GM12891 (cell line): ENCODE results near the gene EVC.

Source experiments
- PAX5 ChIP-seq: IDR thresholded peaks from 2 replicates; pipeline ENCODE4 v1.6.1; 2011; ENCODE audit warnings: low read length, moderate library complexity, mild to moderate bottlenecking; ENCODE audit not compliant: insufficient read depth, severe bottlenecking
- POLR2A ChIP-seq: IDR thresholded peaks from 2 replicates; pipeline ENCODE4 v1.6.1; 2011; ENCODE audit warnings: low read depth, low read length, control low read depth
- POLR2AphosphoS5 ChIP-seq: IDR thresholded peaks from 2 replicates; pipeline ENCODE4 v1.6.1; 2011; ENCODE audit warnings: low read depth, low read length, control low read depth
- SPI1 ChIP-seq: IDR thresholded peaks from 2 replicates; pipeline ENCODE4 v1.6.1; 2011; ENCODE audit warnings: low read depth, low read length, control low read depth
- TAF1 ChIP-seq: IDR thresholded peaks from 2 replicates; pipeline ENCODE4 v1.6.1; 2011; ENCODE audit warnings: low read depth, low read length, control low read depth

DNA sequence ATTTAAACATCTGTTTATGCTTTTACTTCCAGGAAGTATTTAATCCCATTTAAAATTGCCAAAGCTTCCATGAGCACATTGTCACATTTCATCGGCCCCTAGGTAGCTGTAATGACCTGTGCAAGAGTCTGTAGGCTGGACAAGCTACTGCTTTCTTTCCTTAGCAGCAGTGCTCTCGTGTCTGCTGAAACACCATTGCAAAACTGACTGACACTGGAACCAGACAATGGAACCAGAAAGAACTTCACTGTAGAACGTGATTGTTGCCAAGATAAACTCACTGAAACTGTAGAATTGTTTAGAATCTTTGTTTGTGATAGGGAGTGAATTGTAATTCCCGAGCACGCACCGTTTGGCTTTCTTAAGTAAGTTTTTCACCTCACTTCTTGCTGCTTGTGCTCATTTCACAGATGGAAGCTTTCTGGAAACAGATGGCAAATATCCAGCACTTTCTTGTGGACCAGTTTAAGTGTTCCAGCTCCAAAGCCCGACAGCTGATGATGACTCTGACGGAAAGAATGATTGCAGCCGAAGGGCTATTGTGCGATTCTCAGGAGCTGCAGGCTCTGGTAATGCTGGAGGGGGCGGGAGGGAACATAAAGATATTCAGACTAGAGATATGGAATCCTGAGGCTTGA is 36.9 kb downstream of the EVC start:
- no peak for TF ChIP-seq POLR2AphosphoS5
- no peak for TF ChIP-seq PAX5
- no peak for TF ChIP-seq SPI1
- TF ChIP-seq POLR2A, result no peak
- no peak for TF ChIP-seq TAF1
